ENCODE results near the gene COX7A1. TPM values are rescaled to one million over a fixed set of nuclear protein-coding genes. Genes with fewer than 3 reads are reported as not detected.

The COX7A1 gene
- total RNA-seq, 2 donors from 2014 or later = 6.5 to 28.8 TPM

DNA sequence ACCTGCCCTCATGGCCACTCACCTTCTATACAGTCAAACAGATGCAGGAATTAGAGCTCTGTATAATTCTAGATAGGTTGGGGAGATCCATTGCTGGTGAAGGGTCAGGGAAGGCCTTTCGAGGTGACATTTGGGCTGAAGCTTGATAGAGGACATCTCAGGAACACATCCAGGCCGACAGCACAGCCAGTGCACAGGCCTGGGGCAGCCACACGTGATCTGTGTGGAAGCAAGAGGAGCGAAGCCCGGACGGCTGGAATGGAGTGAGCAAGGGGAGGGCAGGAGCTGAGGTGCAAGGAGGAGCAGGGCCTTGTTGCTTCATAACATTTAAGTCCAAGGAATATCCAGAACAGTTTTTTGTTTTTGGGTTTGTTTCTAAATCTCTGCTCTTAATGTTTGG is 45.8 kb downstream of the COX7A1 start:
- no peak for DNase-seq (ENCODE audit: low spot score)
- TF ChIP-seq POLR2A (IDR thresholded peaks at IDR 0.05) = no peak
- TF ChIP-seq, protein P1, sequence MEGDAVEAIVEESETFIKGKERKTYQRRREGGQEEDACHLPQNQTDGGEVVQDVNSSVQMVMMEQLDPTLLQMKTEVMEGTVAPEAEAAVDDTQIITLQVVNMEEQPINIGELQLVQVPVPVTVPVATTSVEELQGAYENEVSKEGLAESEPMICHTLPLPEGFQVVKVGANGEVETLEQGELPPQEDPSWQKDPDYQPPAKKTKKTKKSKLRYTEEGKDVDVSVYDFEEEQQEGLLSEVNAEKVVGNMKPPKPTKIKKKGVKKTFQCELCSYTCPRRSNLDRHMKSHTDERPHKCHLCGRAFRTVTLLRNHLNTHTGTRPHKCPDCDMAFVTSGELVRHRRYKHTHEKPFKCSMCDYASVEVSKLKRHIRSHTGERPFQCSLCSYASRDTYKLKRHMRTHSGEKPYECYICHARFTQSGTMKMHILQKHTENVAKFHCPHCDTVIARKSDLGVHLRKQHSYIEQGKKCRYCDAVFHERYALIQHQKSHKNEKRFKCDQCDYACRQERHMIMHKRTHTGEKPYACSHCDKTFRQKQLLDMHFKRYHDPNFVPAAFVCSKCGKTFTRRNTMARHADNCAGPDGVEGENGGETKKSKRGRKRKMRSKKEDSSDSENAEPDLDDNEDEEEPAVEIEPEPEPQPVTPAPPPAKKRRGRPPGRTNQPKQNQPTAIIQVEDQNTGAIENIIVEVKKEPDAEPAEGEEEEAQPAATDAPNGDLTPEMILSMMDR (IDR thresholded peaks at IDR 0.05) = no peak
- TF ChIP-seq POLR2AphosphoS5 (IDR thresholded peaks at IDR 0.05) = no peak
- no peaks in the 10 kb centered on the region for H3K27me3 ChIP-seq (replicated peaks; ENCODE audit: insufficient read depth)
- WGBS = 89% methylated on average over 6 of the region's 6 CpGs
- no peaks in the 10 kb centered on the region for H3K36me3 ChIP-seq
- H3K27ac ChIP-seq = no peak overlapping the region
- intact Hi-C loops (cut with DNase I) = no loop called here
- H3K4me1 ChIP-seq (replicated peaks) = no peaks in the 10 kb centered on the region
- H3K4me3 ChIP-seq = no peak overlapping the region
- no peaks in the 10 kb centered on the region for H3K9me3 ChIP-seq

DNA sequence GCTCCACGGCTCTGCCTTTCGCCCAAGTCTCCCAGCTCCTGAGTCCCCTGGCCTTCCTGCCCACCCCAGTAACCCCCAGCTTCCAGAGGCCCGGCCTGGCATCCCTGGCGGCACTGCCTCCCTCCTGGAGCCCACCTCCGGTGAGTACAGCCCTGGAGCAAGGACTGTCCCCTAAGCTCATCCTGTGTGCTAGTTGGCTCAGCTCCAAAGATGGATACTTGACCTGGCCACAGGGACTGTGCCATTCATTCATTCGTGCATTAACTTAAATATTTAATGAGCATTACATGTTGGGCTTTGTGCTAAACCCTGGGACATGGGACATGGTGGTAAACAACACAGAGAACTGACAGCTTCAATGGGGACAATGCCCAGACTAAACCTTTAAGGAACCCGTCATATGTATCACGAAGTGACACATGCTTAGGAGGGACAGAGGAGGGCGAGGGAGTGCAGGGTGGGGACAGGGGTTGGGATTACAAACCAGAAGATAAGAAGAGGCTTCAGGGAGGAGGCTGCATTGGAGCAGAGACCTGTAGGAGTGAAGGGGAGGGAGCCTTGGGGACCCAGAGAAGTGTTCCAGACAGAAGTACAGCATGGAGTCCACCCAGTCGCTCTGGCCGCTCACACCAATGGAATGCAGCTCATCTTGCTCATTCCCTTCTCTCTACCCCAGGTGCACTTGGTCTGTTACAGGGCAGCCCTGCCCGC is 48.2 kb downstream of the COX7A1 start:
- Histone ChIP-seq H3K4me1 (replicated peaks) (no peaks in the 10 kb centered on the region), H3K36me3 (no peaks in the 10 kb centered on the region), H3K4me3 (no peak overlapping the region), H3K27ac (no peak overlapping the region), H3K9me3 (no peaks in the 10 kb centered on the region), H3K27me3 (replicated peaks; ENCODE audit: insufficient read depth) (no peaks in the 10 kb centered on the region)
- WGBS = 90% methylated on average over 12 of the region's 12 CpGs
- TF ChIP-seq, protein P1 (IDR thresholded peaks at IDR 0.05) = no peak
- TF ChIP-seq POLR2A (IDR thresholded peaks at IDR 0.05) (no peak), POLR2AphosphoS5 (IDR thresholded peaks at IDR 0.05) (no peak)
- intact Hi-C loops (cut with DNase I) = no loop called here
- no peak for DNase-seq (ENCODE audit: low spot score)

DNA sequence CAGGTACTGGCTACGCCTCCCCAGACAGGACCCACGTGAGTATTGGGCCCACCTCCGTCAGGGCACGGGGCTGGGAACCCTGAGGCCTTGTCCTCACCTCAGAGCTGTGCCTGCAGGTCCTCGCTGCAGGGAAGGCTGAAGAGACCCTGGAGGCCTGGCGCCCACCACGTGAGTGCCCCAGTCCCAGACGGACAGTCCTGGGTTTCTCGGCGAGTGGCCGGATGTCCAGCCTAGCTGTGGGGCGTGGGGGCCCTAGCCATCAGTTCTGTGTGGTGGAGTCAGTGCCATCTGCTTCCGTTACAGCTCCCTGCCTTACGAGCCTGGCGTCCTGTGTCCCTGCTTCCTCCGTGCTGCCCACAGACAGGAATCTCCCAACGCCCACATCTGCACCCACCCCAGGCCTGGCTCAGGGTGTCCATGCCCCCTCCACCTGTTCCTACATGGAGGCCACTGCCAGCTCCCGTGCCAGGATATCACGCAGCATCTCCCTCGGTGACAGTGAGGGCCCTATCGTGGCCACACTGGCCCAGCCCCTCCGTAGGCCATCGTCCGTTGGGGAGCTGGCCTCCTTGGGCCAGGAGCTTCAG is 49.1 kb downstream of the COX7A1 start:
- no peaks in the 10 kb centered on the region for H3K9me3 ChIP-seq
- no peaks in the 10 kb centered on the region for H3K4me1 ChIP-seq (replicated peaks)
- H3K27ac ChIP-seq = no peak overlapping the region
- no peak for TF ChIP-seq POLR2A (IDR thresholded peaks at IDR 0.05)
- TF ChIP-seq, protein P1 (IDR thresholded peaks at IDR 0.05) = no peak
- no peak for TF ChIP-seq POLR2AphosphoS5 (IDR thresholded peaks at IDR 0.05)
- intact Hi-C loops (cut with DNase I) = no loop called here
- no peaks in the 10 kb centered on the region for H3K27me3 ChIP-seq (replicated peaks; ENCODE audit: insufficient read depth)
- no peaks in the 10 kb centered on the region for H3K36me3 ChIP-seq
- DNase-seq (ENCODE audit: low spot score) = no peak
- WGBS = 93% methylated on average over 19 of the region's 24 CpGs
- H3K4me3 ChIP-seq = no peak overlapping the region

DNA sequence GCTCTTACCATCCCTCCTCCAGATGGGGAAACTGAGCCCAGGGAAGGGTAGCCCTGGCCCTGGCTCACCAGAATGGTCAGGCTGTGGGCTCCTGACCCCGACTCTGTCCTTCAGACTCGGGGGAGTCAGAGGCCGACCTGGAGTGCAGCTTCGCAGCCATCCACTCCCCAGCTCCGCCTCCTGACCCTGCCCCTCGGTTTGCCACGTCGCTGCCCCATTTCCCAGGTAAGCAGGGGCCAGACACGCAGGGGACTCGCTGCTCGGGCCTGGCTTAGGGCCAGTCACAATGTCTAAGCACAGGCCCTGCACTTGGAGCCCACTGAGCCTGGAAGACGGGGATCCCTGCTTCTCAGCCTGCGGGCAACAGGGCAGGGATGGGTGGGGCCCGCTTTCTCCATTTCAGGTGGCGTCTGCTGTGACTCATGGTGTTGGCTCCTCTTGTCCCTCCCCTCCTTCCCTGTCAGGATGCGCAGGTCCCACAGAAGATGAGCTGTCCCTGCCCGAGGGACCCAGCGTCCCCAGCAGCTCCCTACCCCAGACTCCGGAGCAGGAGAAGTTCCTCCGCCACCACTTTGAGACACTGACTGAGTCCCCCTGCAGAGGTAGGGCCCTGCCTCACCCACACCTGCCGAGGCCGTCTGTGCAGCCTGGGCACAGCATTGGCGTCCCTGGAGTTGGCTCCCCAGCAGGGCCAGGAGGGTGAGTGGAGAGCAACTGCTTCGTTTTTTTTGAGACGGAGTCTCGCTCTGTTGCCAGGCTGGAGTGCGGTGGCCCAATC is 50.5 kb downstream of the COX7A1 start:
- no peak for DNase-seq (ENCODE audit: low spot score)
- no peak overlapping the region for H3K4me3 ChIP-seq
- no peaks in the 10 kb centered on the region for H3K36me3 ChIP-seq
- H3K4me1 ChIP-seq (replicated peaks) = no peaks in the 10 kb centered on the region
- H3K9me3 ChIP-seq = no peaks in the 10 kb centered on the region
- intact Hi-C loops (cut with DNase I) = no loop called here
- TF ChIP-seq POLR2AphosphoS5 (IDR thresholded peaks at IDR 0.05) (no peak), POLR2A (IDR thresholded peaks at IDR 0.05) (no peak)
- TF ChIP-seq, protein P1 (IDR thresholded peaks at IDR 0.05) = no peak
- H3K27ac ChIP-seq = no peak overlapping the region
- no peaks in the 10 kb centered on the region for H3K27me3 ChIP-seq (replicated peaks; ENCODE audit: insufficient read depth)
- 87% methylated on average over 22 of the region's 27 CpGs for WGBS

Other genes starting within 250 kb of the COX7A1 start
- 1 to 10 TPM in 1 of 2 donors, not detected in 1; 4.9 TPM for gene HCST, start 249.9 kb downstream of the COX7A1 start, total RNA-seq
- 10 to 100 TPM; 30.6 to 60.7 TPM for gene TYROBP, start 244.2 kb downstream of the COX7A1 start, total RNA-seq
- gene LRFN3, start 216.1 kb downstream of the COX7A1 start, total RNA-seq = 10 to 100 TPM; 21.7 to 32.3 TPM
- 10 to 100 TPM; 32.4 to 75.1 TPM for gene SDHAF1, start 157.3 kb downstream of the COX7A1 start, total RNA-seq
- gene SYNE4, start 143.6 kb downstream of the COX7A1 start, total RNA-seq = 10 to 100 TPM; 14.2 to 41.1 TPM
- 10 to 100 TPM; 42.0 to 49.0 TPM for gene ALKBH6, start 138.2 kb downstream of the COX7A1 start, total RNA-seq
- gene CLIP3, start 119.6 kb downstream of the COX7A1 start, total RNA-seq = 10 to 100 TPM in 1 of 2 donors, 1 to 10 TPM in 1; 7.4 to 31.2 TPM
- gene THAP8, start 98.2 kb downstream of the COX7A1 start, total RNA-seq = 10 to 100 TPM; 12.0 to 21.9 TPM
- 10 to 100 TPM in 1 of 2 donors, under 1 TPM in 1; 0.64 to 28.6 TPM for gene WDR62, start 97.5 kb downstream of the COX7A1 start, total RNA-seq
- gene OVOL3, start 41.3 kb downstream of the COX7A1 start, total RNA-seq = not detected
- gene POLR2I, start 37.6 kb downstream of the COX7A1 start, total RNA-seq = 10 to 100 TPM; 45.6 to 56.7 TPM
- 100 to 1,000 TPM; 119 to 212 TPM for gene TBCB, start 37.0 kb downstream of the COX7A1 start, total RNA-seq
- 100 to 1,000 TPM; 168 to 196 TPM for gene CAPNS1, start 12.4 kb downstream of the COX7A1 start, total RNA-seq
- 1 to 10 TPM; 3.6 to 6.4 TPM for gene ZNF565, start 62.2 kb upstream of the COX7A1 start, total RNA-seq
- gene ZNF146, start 62.7 kb upstream of the COX7A1 start, total RNA-seq = 10 to 100 TPM; 46.9 to 83.6 TPM
- gene ZFP14, start 226.8 kb upstream of the COX7A1 start, total RNA-seq = 1 to 10 TPM; 5.2 to 7.2 TPM